Effector CD8-positive, alpha-beta T cell (primary cell): ENCODE data around the gene CHRNB1.
"Not testable (repeated sequence)": the region's sequence is repeated elsewhere in the genome, so short reads cannot be mapped to it uniquely, and the experiment has no call there.

ENCODE experiments used
- DNase-seq: peaks from one replicate; lab custom pipeline; 2025; lab: John Stamatoyannopoulos, UW

CHRNB1 gene

GRCh38 chr17:7467498-7467897 is 22.6 kb downstream of the CHRNB1 start:
- DNase-seq = no peak

DNA sequence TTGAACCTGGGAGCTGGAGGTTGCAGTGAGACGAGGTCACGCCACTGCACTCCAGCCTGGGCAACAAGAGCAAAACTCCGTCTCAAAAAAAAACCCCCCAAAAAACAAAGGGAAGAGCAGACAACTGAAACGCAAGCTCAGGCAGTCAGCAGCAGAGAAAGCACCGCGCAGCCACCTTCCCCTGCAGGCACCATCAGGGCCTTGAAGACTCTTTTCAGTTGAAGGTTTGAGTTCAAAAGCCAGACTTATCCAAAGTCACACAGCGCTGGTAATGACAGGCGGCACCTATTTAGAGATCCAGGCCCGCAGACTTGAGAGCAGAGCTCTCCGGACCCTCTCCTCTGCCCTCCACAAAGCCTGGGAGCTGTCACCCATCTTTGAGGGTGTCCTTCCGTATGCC is 23.4 kb downstream of the CHRNB1 start:
- DNase-seq = no peak

DNA sequence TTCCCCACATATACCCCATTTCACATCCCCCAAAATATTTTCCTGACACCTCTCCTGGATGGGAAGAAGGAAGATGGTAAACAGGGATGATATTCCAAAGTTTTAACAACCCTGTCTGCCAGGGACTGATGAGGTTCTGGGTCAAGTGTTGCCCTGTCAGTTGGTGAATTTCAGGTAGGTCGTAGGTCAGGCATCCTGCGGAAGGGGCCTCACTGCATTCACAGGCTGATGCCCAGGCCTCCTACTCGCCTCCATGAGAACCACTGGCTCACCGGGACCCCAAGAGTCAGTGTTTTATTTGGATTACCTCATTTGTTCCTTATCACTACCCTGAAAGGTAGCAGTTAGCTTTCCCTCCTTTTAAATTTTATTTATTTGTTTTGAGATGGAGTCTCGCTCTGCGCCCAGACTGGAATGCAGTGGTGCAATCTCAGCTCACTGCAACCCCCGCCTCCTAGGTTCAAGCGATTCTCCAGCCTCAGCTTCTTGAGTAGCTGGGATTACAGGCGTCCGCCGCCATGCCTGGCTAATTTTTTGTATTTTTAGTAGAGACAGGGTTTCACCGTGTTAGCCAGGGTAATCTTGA is 24.0 kb downstream of the CHRNB1 start:
- no peak for DNase-seq

DNA sequence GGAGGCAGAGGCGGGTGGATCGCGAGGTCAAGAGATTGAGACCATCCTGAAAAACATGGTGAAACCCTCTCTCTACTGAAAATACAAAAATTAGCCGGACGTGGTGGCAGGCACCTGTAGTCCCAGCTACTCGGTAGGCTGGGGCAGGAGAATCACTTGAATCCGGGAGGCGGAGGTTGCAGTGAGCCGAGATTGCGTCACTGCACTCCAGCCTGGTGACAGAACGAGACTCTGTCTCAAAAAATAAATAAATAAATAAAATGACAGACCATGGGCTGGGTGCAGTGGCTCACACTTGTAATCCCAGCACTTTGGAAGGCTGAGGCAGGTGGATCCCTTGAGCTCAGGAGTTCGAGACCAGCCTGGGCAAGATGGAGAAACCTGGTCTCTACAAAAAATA is 25.0 kb downstream of the CHRNB1 start:
- DNase-seq = not testable (repeated sequence)

- DNase-seq = not testable (repeated sequence)
Measured at GRCh38 chr17:7470457-7470973, 25.7 kb downstream of the CHRNB1 start.

- DNase-seq = no peak
Measured at GRCh38 chr17:7471729-7472128, 26.9 kb downstream of the CHRNB1 start.

- DNase-seq = not testable (repeated sequence)
Measured at GRCh38 chr17:7474767-7475166, 29.9 kb downstream of the CHRNB1 start.

DNA sequence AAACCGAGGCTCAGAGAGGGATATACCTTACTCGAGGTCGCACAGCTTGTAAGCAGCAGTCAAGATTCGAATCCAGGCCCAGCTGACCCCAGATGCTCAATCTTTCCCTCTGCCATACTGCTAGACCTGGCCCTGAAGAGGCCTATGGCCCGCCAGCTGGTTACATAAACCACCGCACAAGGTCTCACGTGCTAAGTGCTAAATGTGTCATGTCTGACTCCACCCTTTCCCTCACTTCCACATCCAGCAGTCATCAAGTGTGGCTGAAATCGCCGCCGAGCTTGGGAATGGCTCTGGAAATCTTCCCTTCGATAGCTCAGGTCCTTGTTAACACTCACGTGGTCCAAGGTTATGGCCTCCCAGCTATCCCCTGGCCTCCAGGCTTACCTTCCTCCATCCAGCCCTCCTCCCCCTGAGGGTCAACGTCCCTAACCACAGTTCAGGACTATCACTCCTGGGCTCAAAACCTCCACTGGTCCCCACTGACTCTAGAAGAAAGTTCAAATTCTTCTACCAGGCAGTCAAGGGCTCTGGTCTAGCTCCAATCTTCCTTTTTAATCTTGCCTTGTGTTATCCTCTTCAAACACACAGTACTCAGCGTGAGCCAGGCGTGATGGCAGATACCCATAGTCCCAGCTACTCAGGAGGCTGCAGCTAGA is 31.0 kb downstream of the CHRNB1 start:
- no peak for DNase-seq

DNA sequence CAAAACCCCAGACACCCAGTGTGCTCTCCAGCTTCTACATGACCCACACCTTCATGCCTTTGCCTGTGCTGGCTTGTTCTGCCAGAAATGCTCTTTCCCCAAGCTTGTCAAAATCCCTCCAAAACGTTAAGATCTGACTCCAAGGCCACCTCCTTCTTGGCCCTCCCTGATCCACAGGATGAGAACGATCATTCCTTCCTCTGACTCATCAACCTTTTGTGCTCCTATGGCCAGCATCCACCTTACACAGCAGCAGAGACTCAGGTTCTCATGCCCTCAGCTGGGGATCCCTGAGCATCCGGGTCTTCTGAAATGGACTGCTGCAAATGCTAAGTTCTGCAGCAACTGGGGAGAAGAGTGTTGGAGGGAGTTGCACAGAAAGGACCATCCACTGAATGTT is 31.6 kb downstream of the CHRNB1 start:
- DNase-seq = no peak

DNA sequence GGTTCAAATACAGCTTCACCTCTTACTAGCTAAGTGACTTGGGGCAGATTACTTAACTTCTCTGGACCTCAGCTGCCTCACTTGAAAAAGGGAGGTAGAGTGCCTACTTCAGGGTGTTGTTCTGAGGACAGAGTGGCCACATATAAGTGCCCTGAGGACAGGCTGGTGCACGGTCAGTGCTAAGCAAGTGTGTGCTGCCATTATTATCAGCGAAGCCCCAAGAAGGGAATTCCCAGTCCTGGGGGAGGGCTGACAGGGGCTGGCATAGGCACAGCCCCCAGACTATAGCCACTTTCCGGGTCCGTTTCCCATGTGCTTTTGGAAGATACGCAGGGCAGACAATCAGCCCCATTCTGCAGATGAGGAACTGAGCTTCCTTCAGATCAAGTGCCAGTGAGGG is 32.1 kb downstream of the CHRNB1 start:
- DNase-seq = no peak

GRCh38 chr17:7477392-7478275 is 32.8 kb downstream of the CHRNB1 start:
- DNase-seq = peak; percentile 55

DNA sequence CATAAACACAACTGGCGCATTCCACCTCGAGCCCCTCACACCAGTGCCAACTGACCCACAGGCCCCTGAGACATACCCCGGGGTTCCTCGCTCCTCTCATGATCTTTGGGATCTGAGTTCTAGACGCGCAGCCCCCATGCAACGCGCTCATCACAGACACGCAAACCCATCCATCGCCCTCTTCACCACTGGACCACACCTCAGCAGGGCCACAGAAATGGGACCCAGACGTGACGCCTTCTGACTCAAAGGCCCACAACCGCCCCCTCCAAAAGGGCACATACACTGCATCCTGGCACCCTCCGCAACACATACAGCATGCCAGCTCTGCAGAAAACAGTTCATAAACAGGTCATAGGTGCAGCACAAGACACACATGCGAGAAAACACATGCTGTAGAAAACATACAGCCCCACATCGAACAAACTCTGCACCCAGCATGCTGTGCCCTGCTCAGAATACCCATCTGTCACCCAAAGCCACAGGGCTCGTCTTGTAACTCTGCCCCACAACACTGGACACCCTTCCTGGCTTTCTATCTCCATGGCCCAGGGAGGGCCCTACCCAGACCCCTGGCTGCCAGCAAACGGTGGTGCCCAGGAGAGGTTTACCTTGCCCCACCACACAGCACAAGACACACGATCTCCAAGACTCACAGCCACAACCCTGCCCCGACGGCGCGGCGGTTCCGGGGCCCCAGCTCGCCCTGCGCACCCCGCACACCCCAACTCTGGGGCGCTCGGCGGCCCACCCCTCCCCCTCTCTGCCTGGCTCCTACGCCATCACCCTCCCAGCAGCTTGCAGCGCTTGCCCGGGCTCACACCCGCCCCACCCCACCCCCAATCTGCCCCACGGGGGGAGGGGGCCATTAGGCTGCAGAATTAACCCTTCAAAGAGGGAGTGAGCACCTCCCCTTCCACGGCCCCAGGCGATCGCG is 33.7 kb downstream of the CHRNB1 start:
- peak; percentile 59 for DNase-seq

DNA sequence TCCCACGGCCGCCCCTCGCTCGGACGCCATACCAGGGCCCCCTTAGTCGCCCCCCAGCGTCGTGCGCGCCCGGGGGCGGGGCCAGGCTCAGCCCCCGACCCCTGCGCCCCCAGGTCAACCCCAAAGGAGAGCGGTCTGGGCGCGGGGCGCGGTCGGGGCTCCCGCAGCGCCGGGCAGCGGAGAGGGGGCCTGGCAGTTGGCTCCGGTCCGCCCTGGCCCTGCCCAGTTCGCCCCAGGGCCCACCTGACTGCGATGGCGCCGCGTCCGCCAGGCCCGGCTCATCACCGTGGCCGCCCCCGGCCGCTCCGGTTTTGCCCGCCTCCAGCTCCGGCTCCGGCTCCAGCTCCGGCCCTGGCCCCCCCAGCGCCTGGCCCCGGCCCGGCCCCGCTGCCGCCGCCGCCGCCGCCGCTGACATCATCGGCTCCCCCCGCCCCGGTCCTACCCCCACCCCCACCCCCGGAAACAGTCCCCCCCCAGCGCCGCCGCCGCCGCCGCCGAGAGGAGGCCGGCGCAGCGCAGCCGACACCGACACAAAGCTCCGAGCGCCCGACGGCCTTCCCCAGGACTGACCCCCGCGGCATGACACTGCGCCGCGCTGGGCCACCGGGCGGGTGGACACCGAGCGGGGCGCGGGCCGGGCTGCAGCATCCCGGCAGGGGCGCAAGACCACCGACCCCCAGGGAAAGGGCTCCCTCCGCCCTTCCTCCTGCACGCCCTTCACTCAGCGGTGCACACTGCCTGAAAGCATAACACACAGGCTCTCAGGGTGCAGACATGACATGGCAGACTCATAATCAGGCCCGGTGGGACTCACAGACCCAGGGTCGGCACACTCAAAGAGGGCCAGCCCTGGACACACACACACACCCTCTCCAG is 34.6 kb downstream of the CHRNB1 start, which contains the start of gene ZBTB4:
Gene ZBTB4 (minus strand): TSS at position 419 of the 876 bp plus-strand sequence. CDS start 12,830 bp downstream, outside the sequence.
- DNase-seq = peak; percentile 55

DNA sequence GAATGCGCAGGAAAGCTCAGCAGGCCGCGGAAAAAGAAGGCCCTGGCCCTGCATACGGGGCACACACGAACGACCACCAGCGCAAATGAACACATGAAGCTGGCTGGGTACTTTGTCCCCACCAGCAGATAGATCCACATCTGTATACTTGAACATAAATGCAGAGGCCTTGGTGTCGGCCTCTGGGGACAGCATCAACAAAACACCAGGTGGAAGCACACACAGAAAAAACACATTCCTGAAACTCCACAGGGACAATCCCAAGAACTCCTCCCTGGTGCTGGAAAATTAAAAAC is 35.2 kb downstream of the CHRNB1 start:
- DNase-seq = no peak

DNA sequence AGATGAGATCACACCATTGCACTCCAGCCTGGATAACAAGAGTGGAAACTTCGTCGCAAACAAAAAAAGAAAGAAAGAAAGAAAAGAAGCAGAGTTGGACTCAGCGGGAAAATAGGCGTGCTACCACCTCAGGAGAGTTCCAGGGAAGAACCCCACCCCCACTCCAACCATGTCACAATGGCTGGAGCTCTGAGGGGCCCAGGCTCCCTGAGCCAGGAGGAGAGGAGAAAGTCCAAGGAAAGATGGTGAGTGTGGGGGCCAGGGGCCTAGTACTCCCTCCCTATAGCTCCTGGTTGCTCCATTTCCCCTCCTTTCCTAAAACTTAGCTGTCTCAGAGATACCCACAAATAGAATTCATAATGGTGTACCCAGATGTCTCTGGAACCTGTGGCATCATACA is 36.4 kb downstream of the CHRNB1 start, which contains the start of gene SLC35G6:
Gene SLC35G6 (plus strand): TSS at position 172 of the 400 bp plus-strand sequence. CDS start 71 bp downstream, at position 243.
- not testable (repeated sequence) for DNase-seq

- DNase-seq = not testable (repeated sequence)
Measured at GRCh38 chr17:7481842-7482741, 37.2 kb downstream of the CHRNB1 start.

DNA sequence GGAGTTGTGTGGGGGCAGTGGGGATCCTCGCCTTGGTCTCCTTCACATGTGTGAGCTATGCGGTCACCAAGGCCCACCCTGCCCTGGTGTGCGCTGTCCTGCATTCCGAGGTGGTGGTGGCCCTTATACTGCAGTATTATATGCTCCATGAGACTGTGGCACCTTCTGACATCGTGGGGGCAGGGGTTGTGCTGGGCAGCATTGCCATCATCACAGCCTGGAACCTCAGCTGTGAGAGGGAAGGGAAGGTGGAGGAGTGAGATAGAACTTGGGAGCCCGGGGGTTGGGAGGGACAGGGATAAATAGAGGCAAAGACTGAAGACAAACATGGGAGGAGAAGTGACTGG is 37.9 kb downstream of the CHRNB1 start:
- not testable (repeated sequence) for DNase-seq

DNA sequence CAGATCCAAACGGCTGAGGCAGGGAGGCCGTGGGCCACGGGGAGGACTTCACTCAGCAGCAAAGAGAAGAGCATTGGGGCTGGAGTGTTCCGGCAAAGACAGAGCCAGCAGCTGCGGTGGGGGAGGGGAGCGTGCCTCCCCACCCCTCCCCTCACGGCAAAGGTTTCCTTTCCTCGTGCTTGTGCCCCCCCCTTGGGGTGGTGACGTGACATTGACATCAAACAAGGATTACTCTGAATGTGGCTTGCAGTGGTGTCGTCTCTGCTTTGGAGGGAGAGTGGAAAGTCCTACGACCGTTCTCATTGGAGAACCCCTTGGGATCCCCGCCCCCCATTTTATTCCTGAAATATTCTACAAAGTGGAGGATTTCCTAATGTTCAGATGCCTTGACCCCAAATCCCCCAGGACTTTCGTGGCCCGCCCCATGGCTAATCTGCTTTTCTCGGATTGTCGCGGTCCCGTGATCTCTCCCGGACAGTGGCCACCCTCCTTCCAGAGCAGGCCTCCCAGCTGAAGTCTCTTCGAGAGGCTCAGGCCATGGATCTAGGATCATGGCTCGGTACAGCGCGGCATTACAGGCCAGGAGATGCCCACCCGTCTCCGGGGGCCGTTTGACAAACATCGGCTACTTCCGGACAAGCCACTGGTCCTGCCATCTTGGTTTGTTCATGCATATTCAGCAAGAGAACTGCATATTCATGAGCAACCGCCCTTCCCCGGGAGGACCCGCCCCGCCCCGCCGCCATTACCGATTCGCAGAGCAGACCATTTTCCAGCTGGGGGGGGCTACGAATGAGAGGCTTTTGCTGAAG is 38.6 kb downstream of the CHRNB1 start:
- peak; percentile 91 for DNase-seq
